Gastroesophageal sphincter (tissue), 4 donors: Measurements from ENCODE around the gene TEX54. TPM values are rescaled to one million over a fixed set of nuclear protein-coding genes. Genes with fewer than 3 reads are reported as not detected.
"Not testable (repeated sequence)": the region's sequence is repeated elsewhere in the genome, so short reads cannot be mapped to it uniquely, and the experiment has no call there.

Experiments used
- ATAC-seq: fragments of 150-250 bp; one replicate; pipeline ENCODE4 v1.9.1; 2016; ENCODE audit warnings: mild to moderate bottlenecking, moderate library complexity
- H3K27ac ChIP-seq, 4 donors: fragments of 200-600 bp; sonication (generic) in 3 of 4; 1 replicate in 3 of 4; 2 replicates in 1 of 4; pipeline ENCODE4 v1.5.1; 2016 to 2019
- H3K27me3 ChIP-seq: fragments of 200-600 bp; sonication (generic); one replicate; pipeline ENCODE4 v1.5.1; 2019
- H3K36me3 ChIP-seq, 2 donors: fragments of 200-600 bp; sonication (generic); one replicate each; pipeline ENCODE4 v1.5.1; 2019; ENCODE audit warnings: control low read depth in 1 of 2
- H3K4me1 ChIP-seq, 3 donors: fragments of 200-600 bp; sonication (generic); 1 replicate in 2 of 3; 2 replicates in 1 of 3; pipeline ENCODE4 v1.5.1; 2016 to 2019; ENCODE audit warnings: control low read depth in 2 of 3
- H3K4me3 ChIP-seq, 2 donors: fragments of 200-600 bp; sonication (generic); one replicate each; pipeline ENCODE4 v1.5.1; 2019; ENCODE audit warnings: mild to moderate bottlenecking in 1 of 2, moderate library complexity in 1 of 2
- H3K9me3 ChIP-seq, 3 donors: fragments of 200-600 bp; sonication (generic); one replicate each; pipeline ENCODE4 v1.5.1; 2017 to 2019; ENCODE audit warnings: control low read depth in 2 of 3
- CTCF ChIP-seq, 4 experiments: fragments of 200-600 bp in 2 of 4; fragments of 450-650 bp in 2 of 4; sonication (generic) in 1 of 4; IDR thresholded peaks; one replicate each; pipeline ENCODE4 v1.5.1; 2017 to 2019; ENCODE audit warnings: antibody characterized with exemption in 4 of 4, mild to moderate bottlenecking in 2 of 4, moderate library complexity in 2 of 4
- EP300 ChIP-seq: sonication (generic); formaldehyde crosslinking; IDR thresholded peaks from one replicate; pipeline ENCODE4 v1.6.1; 2017; ENCODE audit warnings: antibody characterized with exemption, mild to moderate bottlenecking
- POLR2A ChIP-seq, 2 donors: fragments of 450-650 bp; IDR thresholded peaks; one replicate each; pipeline ENCODE4 v1.6.1; 2017; ENCODE audit warnings: antibody characterized with exemption in 2 of 2, mild to moderate bottlenecking in 2 of 2, moderate library complexity in 1 of 2
- POLR2AphosphoS5 ChIP-seq: sonication (generic); formaldehyde crosslinking; IDR thresholded peaks from one replicate; pipeline ENCODE4 v1.6.1; 2017; ENCODE audit warnings: antibody characterized with exemption
- WGBS, 2 donors: methylation state at CpG; one replicate each; pipeline ENCODE4 v1.1.5; 2018; ENCODE audit warnings: low coverage in 1 of 2; 5-methylcytosine and 5-hydroxymethylcytosine counted together
- total RNA-seq, 4 donors: library from RNA; depleted of rRNA; stranded (reverse); fragments of >200 nt; gene quantifications; one replicate each; pipeline ENCODE4 v1.1.0, GENCODE V29; 2016

TEX54 gene
- total RNA-seq, 4 donors from 2014 or later, result not detected

DNA sequence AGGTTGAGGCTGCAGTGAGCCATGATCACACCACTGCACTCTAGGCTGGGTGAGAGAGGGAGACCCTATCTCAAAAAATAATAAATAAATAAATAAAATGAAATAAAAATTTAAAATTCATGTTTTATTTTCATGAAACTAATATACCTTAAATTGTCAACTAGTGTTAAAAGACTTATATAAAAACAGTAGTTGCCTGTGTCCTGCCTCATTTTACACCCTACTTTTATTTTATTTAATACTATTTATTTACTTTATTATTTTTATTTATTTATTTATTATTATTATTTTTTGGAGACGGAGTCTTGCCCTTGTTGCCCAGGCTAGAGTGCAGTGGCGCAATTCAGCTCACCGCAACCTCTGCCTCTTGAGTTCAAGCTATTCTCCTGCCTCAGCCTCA is 11.5 kb upstream of the TEX54 start:
- no peaks in the 10 kb centered on the region for H3K27me3 ChIP-seq
- no peak overlapping the region for H3K27ac ChIP-seq
- H3K9me3 ChIP-seq, result no peaks in the 10 kb centered on the region
- no peak overlapping the region for H3K4me3 ChIP-seq
- no peak for TF ChIP-seq POLR2AphosphoS5
- TF ChIP-seq EP300, result no peak
- no peak for TF ChIP-seq CTCF (IDR thresholded peaks at IDR 0.05)
- no peak for TF ChIP-seq POLR2A (IDR thresholded peaks at IDR 0.05)
- 94% methylated on average over 3 of the region's 3 CpGs; no CpG with 5 or more reads in 1 of the 2 donors for WGBS, 2 donors
- ATAC-seq, result no peak
- no peaks in the 10 kb centered on the region for H3K36me3 ChIP-seq
- peaks cover 0 to 21% (median 4%) of the 10 kb centered on the region in 3 donors for H3K4me1 ChIP-seq

- Histone ChIP-seq H3K36me3 (no peaks in the 10 kb centered on the region), H3K9me3 (no peaks in the 10 kb centered on the region), H3K27ac (no peak overlapping the region), H3K4me1 (peaks cover 0 to 28% (median 8%) of the 10 kb centered on the region in 3 donors), H3K4me3 (no peak overlapping the region), H3K27me3 (no peaks in the 10 kb centered on the region)
- no peak for TF ChIP-seq CTCF (IDR thresholded peaks at IDR 0.05)
- TF ChIP-seq EP300, result no peak
- no peak for TF ChIP-seq POLR2A (IDR thresholded peaks at IDR 0.05)
- TF ChIP-seq POLR2AphosphoS5, result no peak
- no peak for ATAC-seq
- 93 to 100% methylated on average over 1 to 3 of the region's 3 CpGs for WGBS, 2 donors
Measured at GRCh38 chr11:62843466-62843865, 10.8 kb upstream of the TEX54 start.

DNA sequence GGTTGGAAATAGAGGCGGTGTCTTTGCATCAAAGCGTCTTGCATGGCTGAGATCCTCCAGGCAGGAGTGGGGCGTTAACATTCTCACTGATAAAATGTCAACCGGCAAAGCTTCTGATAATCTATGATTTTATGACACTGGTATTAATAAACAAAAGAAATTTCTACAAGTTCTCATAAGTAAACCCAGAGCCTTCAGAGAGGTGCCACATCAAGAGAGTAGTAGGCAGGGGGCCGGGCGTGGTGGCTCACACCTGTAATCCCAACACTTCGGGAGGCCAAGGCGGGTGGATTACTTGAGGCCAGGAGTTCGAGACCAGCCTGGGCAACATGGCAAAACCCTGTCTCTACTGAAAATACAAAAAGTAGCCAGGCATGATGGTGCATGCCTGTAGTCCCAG is 10.2 kb upstream of the TEX54 start:
- not testable (repeated sequence) for H3K27me3 ChIP-seq, ATAC-seq, H3K36me3 ChIP-seq, H3K9me3 ChIP-seq, H3K4me3 ChIP-seq
- peak overlapping the region; percentile 94 to 98 (median 95) for H3K27ac ChIP-seq
- H3K4me1 ChIP-seq, result peaks cover 0 to 34% (median 9%) of the 10 kb centered on the region in 3 donors
- 68% methylated on average over 6 of the region's 9 CpGs; no CpG with 5 or more reads in 1 of the 2 donors for WGBS, 2 donors

DNA sequence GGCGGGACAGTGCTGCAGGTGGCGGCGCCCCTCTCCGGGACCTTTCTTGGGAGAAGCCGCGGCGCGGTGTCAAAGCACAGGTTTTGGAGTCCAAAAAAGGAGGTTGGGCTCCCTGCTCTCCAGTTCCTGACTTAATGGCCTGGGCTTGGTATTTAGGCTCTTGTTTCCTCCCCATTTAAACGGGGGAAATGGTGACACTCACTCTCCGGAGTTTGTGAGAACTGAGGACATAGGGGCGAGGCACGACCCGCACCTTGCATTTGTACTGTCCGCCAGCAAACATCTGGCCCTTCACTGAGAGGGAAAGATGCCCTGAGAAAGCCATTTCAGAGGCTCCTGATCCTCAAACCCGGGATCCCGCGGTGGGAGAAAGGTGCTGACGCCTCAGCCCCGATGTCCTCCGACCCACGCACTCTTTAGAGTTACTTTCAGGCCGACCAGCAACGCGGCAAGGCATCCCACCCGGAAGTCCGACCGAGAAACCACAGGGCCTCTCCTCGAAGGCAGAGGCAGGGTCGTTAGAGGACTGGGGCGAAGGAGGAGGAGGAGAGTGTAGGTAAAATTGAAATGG is 9.6 kb upstream of the TEX54 start:
- no peaks in the 10 kb centered on the region for H3K27me3 ChIP-seq

More for the DNA sequence above, 9.6 kb upstream of the TEX54 start:
- TF ChIP-seq CTCF (IDR thresholded peaks at IDR 0.05), result no peak
- TF ChIP-seq POLR2AphosphoS5, result no peak
- no peak for TF ChIP-seq EP300
- TF ChIP-seq POLR2A (IDR thresholded peaks at IDR 0.05), result no peak
- 9 to 57% methylated on average over 1 to 10 of the region's 30 CpGs for WGBS, 2 donors
- Histone ChIP-seq H3K36me3 (peaks cover 0 to 8% of the 10 kb centered on the region in 2 donors), H3K4me1 (peaks cover 0 to 40% (median 9%) of the 10 kb centered on the region in 3 donors), H3K4me3 (peak overlapping the region; percentile 34 to 81), H3K9me3 (no peaks in the 10 kb centered on the region), H3K27ac (peak overlapping the region; percentile 94 to 98 (median 95))
- ATAC-seq, result peak; percentile 2
